Endothelial cell of hepatic sinusoid (primary cell): Measurements from ENCODE around the gene SPARC.
"Not testable (repeated sequence)": the region's sequence is repeated elsewhere in the genome, so short reads cannot be mapped to it uniquely, and the experiment has no call there.

Experiments
- in situ Hi-C: cut with HindIII; loops from 2 replicates; pipeline ENCODE4 v1.10.0; 2017; ENCODE audit warnings: low sequenced_read_pairs

The SPARC gene

GRCh38 chr5:151686674-151687407 lies at the start of gene SPARC:
TSS of gene SPARC (minus strand) at chr5:151686915. CDS start at chr5:151676188, 10,727 bp downstream.
- in situ Hi-C loops, result no loop called here

- in situ Hi-C loops, result no loop called here
Measured at GRCh38 chr5:151735646-151736045, 48.9 kb upstream of the SPARC start.

- in situ Hi-C loops, result no loop called here
Measured at GRCh38 chr5:151734064-151734408, 47.3 kb upstream of the SPARC start.

- in situ Hi-C loops, result no loop called here
Measured at GRCh38 chr5:151733358-151734063, 46.8 kb upstream of the SPARC start.

- in situ Hi-C loops, result no loop called here
Measured at GRCh38 chr5:151730381-151730780, 43.7 kb upstream of the SPARC start.

GRCh38 chr5:151729597-151729996 lies 42.9 kb upstream of the SPARC start:
- in situ Hi-C loops, result not testable (repeated sequence)

- in situ Hi-C loops, result no loop called here
Measured at GRCh38 chr5:151724360-151724759, 37.6 kb upstream of the SPARC start.

GRCh38 chr5:151722546-151722945 lies 35.8 kb upstream of the SPARC start:
- in situ Hi-C loops, result no loop called here

- in situ Hi-C loops, result no loop called here
Measured at GRCh38 chr5:151721812-151722391, 35.2 kb upstream of the SPARC start.

GRCh38 chr5:151721087-151721646 lies 34.5 kb upstream of the SPARC start:
- in situ Hi-C loops, result no loop called here

- in situ Hi-C loops, result no loop called here
Measured at GRCh38 chr5:151720215-151720614, 33.5 kb upstream of the SPARC start.

- in situ Hi-C loops, result no loop called here
Measured at GRCh38 chr5:151719228-151720000, 32.7 kb upstream of the SPARC start.

- in situ Hi-C loops, result no loop called here
Measured at GRCh38 chr5:151718646-151719045, 31.9 kb upstream of the SPARC start.

GRCh38 chr5:151718153-151718552 lies 31.4 kb upstream of the SPARC start:
- in situ Hi-C loops, result no loop called here

- in situ Hi-C loops, result no loop called here
Measured at GRCh38 chr5:151717416-151717815, 30.7 kb upstream of the SPARC start.

- in situ Hi-C loops, result no loop called here
Measured at GRCh38 chr5:151709109-151709735, 22.5 kb upstream of the SPARC start.

GRCh38 chr5:151708126-151708525 lies 21.4 kb upstream of the SPARC start:
- in situ Hi-C loops, result no loop called here

- in situ Hi-C loops, result no loop called here
Measured at GRCh38 chr5:151707567-151707966, 20.9 kb upstream of the SPARC start.

- in situ Hi-C loops, result no loop called here
Measured at GRCh38 chr5:151706906-151707305, 20.2 kb upstream of the SPARC start.

GRCh38 chr5:151703780-151704179 lies 17.1 kb upstream of the SPARC start:
- in situ Hi-C loops, result no loop called here

- in situ Hi-C loops, result no loop called here
Measured at GRCh38 chr5:151703227-151703626, 16.5 kb upstream of the SPARC start.
